Measurements from ENCODE around the gene PRICKLE1.

- TF ChIP-seq CTCF (IDR thresholded peaks at IDR 0.05), result no peak
- no peak for TF ChIP-seq POLR2A (IDR thresholded peaks at IDR 0.05)
Observed at GRCh38 chr12:42462486-42462885, 127.1 kb downstream of the PRICKLE1 start.

All from body of pancreas (tissue), 4 donors.